GM10266 (cell line): ENCODE results near the gene TUG1.

Experiments used
- DNase-seq: peaks from one replicate; pipeline ENCODE4 v3.0.0; 2012; ENCODE audit errors: extremely low spot score
- CTCF ChIP-seq: IDR thresholded peaks from 2 replicates; pipeline ENCODE4 v1.5.1; 2012; ENCODE audit warnings: mild to moderate bottlenecking, low read depth; ENCODE audit not compliant: control insufficient read depth, insufficient read depth; ENCODE audit errors: missing control alignments

Gene TUG1

GRCh38 chr22:30998329-30998728 lies 29.3 kb downstream of the TUG1 start:
- TF ChIP-seq CTCF = no peak
- DNase-seq = no peak

- DNase-seq = no peak
- no peak for TF ChIP-seq CTCF
These were observed 32.2 kb downstream of the TUG1 start for GRCh38 chr22:31001124-31001770.

- TF ChIP-seq CTCF = no peak
- no peak for DNase-seq
These were observed 36.5 kb downstream of the TUG1 start for GRCh38 chr22:31005535-31005934.

GRCh38 chr22:31019191-31019930 lies 50.3 kb downstream of the TUG1 start:
- no peak for DNase-seq
- TF ChIP-seq CTCF = no peak

- DNase-seq = no peak
- TF ChIP-seq CTCF = no peak
These were observed 51.3 kb downstream of the TUG1 start for GRCh38 chr22:31020334-31020733.

GRCh38 chr22:31022516-31022915 lies 53.5 kb downstream of the TUG1 start:
- no peak for DNase-seq
- no peak for TF ChIP-seq CTCF
